ENCODE measurements around the gene SLC16A3. TPM values are rescaled to one million over a fixed set of nuclear protein-coding genes. Genes with fewer than 3 reads are reported as not detected.

SLC16A3 gene
- total and polyA plus RNA-seq, 2 donors (not counting 3 experiments of a cell fraction or from before 2014, with no cell fraction given) = 95.9 to 171 TPM

DNA sequence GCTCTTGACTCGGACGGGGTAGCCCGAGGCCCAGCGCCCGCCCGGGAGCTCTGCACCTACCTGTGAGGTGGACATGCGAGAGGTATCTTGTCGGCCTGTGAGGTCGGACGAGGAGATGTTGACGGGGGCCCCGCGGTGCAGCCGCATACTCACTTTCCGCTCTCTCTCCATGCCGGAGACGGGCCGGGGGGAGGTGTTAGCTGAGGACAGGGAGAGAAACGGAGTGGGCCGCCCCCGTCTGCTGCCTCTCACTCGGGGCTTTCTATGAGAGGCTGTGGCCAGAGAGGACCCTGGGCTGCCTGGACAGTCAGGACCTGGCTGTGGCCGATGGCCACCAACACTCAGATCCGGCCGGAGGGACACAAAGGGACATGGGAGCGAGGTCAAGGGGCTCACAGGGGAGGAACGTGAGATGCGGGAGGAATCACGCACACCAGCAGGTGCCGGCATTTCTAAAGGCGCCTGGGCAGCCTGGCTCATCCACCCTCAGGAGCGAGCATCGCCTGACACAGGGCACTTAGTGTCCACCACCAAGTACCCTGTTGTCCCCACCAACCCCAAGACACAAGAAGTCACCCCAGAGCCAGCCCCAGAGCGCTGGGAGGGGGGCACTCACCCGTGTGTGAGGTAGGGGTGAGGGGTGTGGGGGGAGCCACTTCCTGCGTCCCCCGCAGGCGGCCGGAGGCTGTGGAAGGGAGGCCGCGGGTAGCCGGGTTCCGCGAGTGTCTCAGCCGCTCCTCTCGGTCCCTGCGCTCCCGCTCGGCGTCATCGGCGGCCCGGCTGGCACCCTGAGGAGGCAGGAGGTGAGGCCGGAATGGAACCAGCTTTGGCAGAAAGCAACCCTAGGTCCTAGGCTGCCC, 20.2 kb downstream of the SLC16A3 start:
- FAIRE-seq (no peak), DNase-seq (ENCODE audit: low read depth, low spot score) (no peak)
- ChIA-PET CTCF (interaction anchor here (1.3 kb wide), 1 partner anchor 8 kb away, joined by 3 read pairs; no protein-coding TSS in a partner anchor), POLR2A (no interaction called here)
- Histone ChIP-seq H4K20me1 (replicated peaks; ENCODE audit: control insufficient read depth, extremely low read depth, insufficient read depth, low read length) (peaks cover 2% of the 10 kb centered on the region), H3K4me2 (ENCODE audit: insufficient read depth, low read length) (no peak overlapping the region), H3K36me3 (ENCODE audit: control insufficient read depth in 2 of 2, extremely low read depth in 1 of 2, insufficient read depth in 2 of 2, low read length in 2 of 2) (peaks cover 31 to 78% of the 10 kb centered on the region in 2 experiments), H3K9me1 (replicated peaks; ENCODE audit: control insufficient read depth, extremely low read depth, insufficient read depth, low read length) (no peaks in the 10 kb centered on the region), H3K4me3 (replicated peaks in 1 of 3; ENCODE audit: insufficient read depth in 1 of 3, low read depth in 1 of 3, low read length in 3 of 3) (no peak overlapping the region), H3K27me3 (ENCODE audit: control insufficient read depth in 2 of 2, insufficient read depth in 2 of 2, low read length in 2 of 2) (no peaks in the 10 kb centered on the region), H3K4me1 (ENCODE audit: control insufficient read depth, extremely low read depth, insufficient read depth, low read length) (peaks cover 16% of the 10 kb centered on the region), H3K9me3 (replicated peaks; ENCODE audit: control insufficient read depth, insufficient read depth, low read length) (no peaks in the 10 kb centered on the region), H3K9ac (replicated peaks; ENCODE audit: extremely low read depth, insufficient read depth, low read length) (no peak overlapping the region), H3K79me2 (ENCODE audit: control insufficient read depth, insufficient read depth, low read length) (peaks cover 56% of the 10 kb centered on the region), H2AFZ (ENCODE audit: low read depth, low read length) (no peak overlapping the region), H3K27ac (ENCODE audit: insufficient read depth, low read depth, low read length) (no peak overlapping the region)
- intact Hi-C loops (cut with micrococcal nuclease) (loop anchor here (10.0 kb wide), 1 partner anchor 166 kb away; the partner anchor contains the start of genes HEXD and OGFOD3), dilution Hi-C loops (cut with MboI; ENCODE audit: extremely low pct_ligation_motif_present, low sequenced_read_pairs) (no loop called here)
- BruUV-seq (replicated peaks) = no TSS peak
- TF ChIP-seq CTCF (IDR thresholded peaks at IDR 0.05; ENCODE audit: extremely low read depth in 1 of 2, insufficient read depth in 1 of 2, low read depth in 1 of 2, low read length in 2 of 2) (no peak), POLR2A (IDR thresholded peaks at IDR 0.05; ENCODE audit: low read depth, low read length) (no peak), GATA2 (IDR thresholded peaks at IDR 0.05; ENCODE audit: insufficient read depth, insufficient read length, low read depth, low read length) (no peak), JUN (IDR thresholded peaks at IDR 0.05; ENCODE audit: borderline replicate concordance, insufficient read depth, insufficient read length, low read depth) (no peak), FOS (IDR thresholded peaks at IDR 0.05; ENCODE audit: borderline replicate concordance, insufficient read depth, low read length) (no peak), EZH2 (IDR thresholded peaks at IDR 0.05; ENCODE audit: borderline replicate concordance, low read depth, low read length, severe bottlenecking) (no peak), MYC (IDR thresholded peaks at IDR 0.05; ENCODE audit: low read depth, low read length) (no peak), POLR2AphosphoS5 (IDR thresholded peaks at IDR 0.05; ENCODE audit: insufficient read depth, low read depth, low read length) (no peak), MAX (IDR thresholded peaks at IDR 0.05; ENCODE audit: insufficient read depth, insufficient read length) (no peak)
